NCI-H2171 (cell line): Measurements from ENCODE around the gene ATRNL1.

Experiments used
- DNase-seq: peaks from one replicate; lab custom pipeline; 2025; lab: John Stamatoyannopoulos, UW

Gene ATRNL1

GRCh38 chr10:115985786-115986185 lies 892.6 kb downstream of the ATRNL1 start:
- no peak for DNase-seq

DNA sequence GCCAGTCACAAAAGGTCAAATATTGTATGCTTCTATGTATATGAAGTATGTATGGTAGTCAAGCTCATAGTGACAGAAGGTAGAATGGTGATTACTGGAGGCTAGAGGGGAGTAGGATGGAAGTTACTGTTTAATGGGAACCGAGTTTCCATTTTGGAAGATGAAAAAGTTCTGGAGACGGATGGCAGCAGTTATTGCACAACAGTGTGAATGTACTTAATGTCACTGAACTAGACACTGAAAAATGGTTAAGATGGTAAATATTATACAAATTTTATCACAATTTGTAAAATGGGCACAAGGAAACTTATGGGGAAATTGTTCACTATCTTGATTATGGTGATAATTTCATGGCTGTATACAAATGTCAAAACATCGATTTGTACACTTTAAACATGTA lies 895.2 kb downstream of the ATRNL1 start:
- no peak for DNase-seq

DNA sequence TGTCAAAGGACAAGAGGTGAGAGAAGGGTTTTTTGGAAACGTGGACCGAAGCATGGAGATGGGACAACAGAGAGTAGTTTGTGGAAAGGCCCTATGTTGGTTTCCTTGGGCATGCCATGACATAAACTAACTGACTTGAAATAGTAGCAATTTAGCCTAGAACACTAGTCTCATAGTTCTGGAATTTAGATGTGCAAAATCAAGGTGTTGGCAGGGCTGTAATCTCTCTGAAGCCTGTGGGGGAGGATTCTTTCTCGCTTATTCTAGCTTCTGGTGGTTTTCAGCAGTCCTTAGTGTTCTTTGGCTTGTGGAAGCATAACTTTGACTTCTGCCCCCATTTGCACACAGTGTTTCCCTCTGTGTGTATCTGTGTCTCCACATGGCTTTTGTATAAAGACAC lies 896.5 kb downstream of the ATRNL1 start:
- DNase-seq, result no peak

GRCh38 chr10:115992236-115992986 lies 899.2 kb downstream of the ATRNL1 start:
- DNase-seq, result no peak

GRCh38 chr10:115996031-115996430 lies 902.9 kb downstream of the ATRNL1 start:
- DNase-seq, result no peak

DNA sequence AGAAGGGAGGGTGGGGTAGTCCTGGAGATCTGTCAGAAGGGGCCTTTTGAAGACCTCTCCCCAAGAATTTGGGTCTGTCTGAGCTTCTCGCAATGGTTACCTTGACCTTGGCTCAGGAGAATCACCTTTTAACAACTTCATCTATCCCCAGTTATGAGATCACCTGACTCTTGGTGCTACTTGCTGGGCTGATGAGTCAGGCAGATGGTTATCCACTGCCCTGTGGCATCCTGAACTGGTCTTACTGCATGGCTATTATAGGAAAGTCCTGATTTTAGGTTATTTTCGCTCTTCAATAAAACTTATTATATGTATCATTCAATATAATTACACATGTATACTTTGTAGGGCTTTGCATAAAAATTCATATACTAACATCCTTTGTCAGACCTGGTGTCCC lies 905.1 kb downstream of the ATRNL1 start:
- DNase-seq, result no peak
